Adrenal gland (tissue), 19 donors: ENCODE measurements around the gene KRT79. TPM values are rescaled to one million over a fixed set of nuclear protein-coding genes. Genes with fewer than 3 reads are reported as not detected.
A peak's percentile ranks its signal among the peaks of the same experiment; 100 is the strongest.
"Not testable (repeated sequence)": the region's sequence is repeated elsewhere in the genome, so short reads cannot be mapped to it uniquely, and the experiment has no call there.

ENCODE experiments used
- DNase-seq, 7 donors: peaks; one replicate each; pipeline ENCODE4 v3.0.0-alpha.2; 2019 to 2020
- H3K27ac ChIP-seq, 5 donors: fragments of 200-600 bp; sonication (generic) in 4 of 5; 1 replicate in 3 of 5; 2 replicates in 2 of 5; pipeline versions ENCODE4 v1.5.1 to v1.8.0; 2016 to 2020; ENCODE audit warnings: mild to moderate bottlenecking in 1 of 5
- H3K27me3 ChIP-seq: fragments of 200-600 bp; 2 replicates; pipeline ENCODE4 v1.8.0; 2021
- H3K36me3 ChIP-seq, 2 donors: fragments of 200-600 bp; replicated peaks in 1 of 2; 1 replicate in 1 of 2; 2 replicates in 1 of 2; pipeline versions ENCODE4 v1.5.1 to v1.8.0; 2018 to 2022
- H3K4me1 ChIP-seq, 2 donors: fragments of 200-600 bp; replicated peaks in 1 of 2; 1 replicate in 1 of 2; 2 replicates in 1 of 2; pipeline versions ENCODE4 v1.5.1 to v1.8.0; 2018 to 2021
- H3K4me3 ChIP-seq, 4 donors: fragments of 200-600 bp; sonication (generic) in 3 of 4; one replicate each; pipeline ENCODE4 v1.5.1; 2016 to 2018
- H3K9me3 ChIP-seq, 3 donors: fragments of 200-600 bp; sonication (generic) in 1 of 3; replicated peaks in 1 of 3; 1 replicate in 2 of 3; 2 replicates in 1 of 3; pipeline versions ENCODE4 v1.5.1 to v1.8.0; 2016 to 2021
- CTCF ChIP-seq, 6 experiments: fragments of 450-650 bp in 4 of 6; fragments of 200-600 bp in 2 of 6; sonication (generic) in 1 of 6; IDR thresholded peaks; 1 replicate in 5 of 6; 2 replicates in 1 of 6; pipeline versions ENCODE4 v1.5.1 to v1.8.0; 2016 to 2021; ENCODE audit warnings: antibody characterized with exemption in 6 of 6, mild to moderate bottlenecking in 2 of 6, moderate library complexity in 1 of 6
- POLR2A ChIP-seq, 2 donors: fragments of 450-650 bp; IDR thresholded peaks; one replicate each; pipeline ENCODE4 v1.6.1; 2017; ENCODE audit warnings: antibody characterized with exemption in 2 of 2, mild to moderate bottlenecking in 2 of 2, moderate library complexity in 1 of 2
- WGBS, 4 donors: extraction: QIAGEN DNeasy Blood & Tissue Kit in 2 of 4; methylation state at CpG; one replicate each; pipeline versions ENCODE4 v1.1.5 to v1.1.7; 2013 to 2017; 5-methylcytosine and 5-hydroxymethylcytosine counted together
- intact Hi-C, 2 donors: fragments of 100-400 bp; cut with DNase I; formaldehyde crosslinking; loops; one replicate each; pipeline versions ENCODE4 v1.14.1 to v1.15.0; 2022 to 2023
- long read RNA-seq, 10 donors: library from polyadenylated mRNA in 3 of 10; unstranded in 2 of 10; stranded (forward) in 1 of 10; transcript quantifications; one replicate each; pipeline ENCODE4 v2.0.0 and lab custom pipeline, GENCODE V29; 2021 to 2026
- polyA plus RNA-seq, 3 donors: library from polyadenylated mRNA; stranded (reverse); fragments of 200-250 nt in 2 of 3; fragments of 350-450 nt in 1 of 3; fragmentation: Illumina TruSeq in 1 of 3; extraction: RNeasy Lipid Tissue Mini Kit (QIAGEN cat#74804) in 1 of 3; gene quantifications; one replicate each; pipeline ENCODE4 v1.2.3, GENCODE V29; 2013 to 2014
- total RNA-seq, 9 donors: library from RNA; depleted of rRNA in 4 of 9; stranded (reverse); fragments of >200 nt in 4 of 9; fragments of 120-200 nt in 1 of 9; fragmentation: NEBNext Ultra II Directional in 1 of 9; extraction: Animal tissue kit (Norgen Biotek cat#: 25700) in 1 of 9; gene quantifications; one replicate each; pipeline versions ENCODE4 v1.1.0 to v1.2.4, GENCODE V29; 2013 to 2023
- donor health status: healthy with polysubstance abuse.
- donor health status: Bipolar disorder and iron deficiency.
- donor health status: DM: yes; HTN: yes; CAD: no.
- donor health status: DM: no; HTN: no; CAD: no.
- donor health status: DM: no; HTN: no; CAD: no.
- donor health status: DM: yes; HTN: yes; CAD: no.

The KRT79 gene
- total RNA-seq (not detected), polyA plus RNA-seq (under 1 TPM in 1 of 3 donors, not detected in 2; 0.24 TPM)
- long read RNA-seq, donor 1 = 0 reads
- long read RNA-seq, donor 2 = 0 reads
- long read RNA-seq, donor 3 = 0 reads
- long read RNA-seq, donor 4 = 0 reads
- long read RNA-seq, donor 5 = 0 reads
- long read RNA-seq, donor 6 = 0 reads
- long read RNA-seq, donor 7 = 0 reads
- long read RNA-seq, donor 8 = 0 reads
- long read RNA-seq, donor 9 = 0 reads
- long read RNA-seq, donor 10 = 0 reads

GRCh38 chr12:52833922-52834726 is at the start of gene KRT79:
Gene KRT79 (minus strand): TSS chr12:52834311. CDS start chr12:52834260, 51 bp downstream.
- no peak for DNase-seq
- H3K27ac ChIP-seq = no peak within 1 kb of the TSS
- H3K36me3 ChIP-seq = no peaks in the 10 kb centered on the region
- no peaks in the 10 kb centered on the region for H3K4me1 ChIP-seq
- peaks cover 21% of the 10 kb centered on the region for H3K27me3 ChIP-seq
- no peak for TF ChIP-seq CTCF (IDR thresholded peaks at IDR 0.05)
- TF ChIP-seq POLR2A (IDR thresholded peaks at IDR 0.05) = no peak
- 77 to 87% (median 83%) methylated on average over 13 to 22 of the region's 22 CpGs for whole genome bisulfite sequencing, 4 donors
- H3K4me3 ChIP-seq = no peak within 1 kb of the TSS
- no peaks in the 10 kb centered on the region for H3K9me3 ChIP-seq
- intact Hi-C loops = no loop called here

- H3K9me3 ChIP-seq, H3K27ac ChIP-seq, DNase-seq, H3K4me1 ChIP-seq, H3K27me3 ChIP-seq, H3K36me3 ChIP-seq, H3K4me3 ChIP-seq: not testable (repeated sequence)
- 32 to 64% (median 55%) methylated on average over 4 to 8 of the region's 8 CpGs for WGBS, 4 donors
- intact Hi-C loops = loop anchor here in 1 of 2 donors (5.0 kb wide), 1 partner anchor 298 kb away; no protein-coding TSS in a partner anchor
Observed at GRCh38 chr12:52880499-52880898, 46.4 kb upstream of the KRT79 start.

DNA sequence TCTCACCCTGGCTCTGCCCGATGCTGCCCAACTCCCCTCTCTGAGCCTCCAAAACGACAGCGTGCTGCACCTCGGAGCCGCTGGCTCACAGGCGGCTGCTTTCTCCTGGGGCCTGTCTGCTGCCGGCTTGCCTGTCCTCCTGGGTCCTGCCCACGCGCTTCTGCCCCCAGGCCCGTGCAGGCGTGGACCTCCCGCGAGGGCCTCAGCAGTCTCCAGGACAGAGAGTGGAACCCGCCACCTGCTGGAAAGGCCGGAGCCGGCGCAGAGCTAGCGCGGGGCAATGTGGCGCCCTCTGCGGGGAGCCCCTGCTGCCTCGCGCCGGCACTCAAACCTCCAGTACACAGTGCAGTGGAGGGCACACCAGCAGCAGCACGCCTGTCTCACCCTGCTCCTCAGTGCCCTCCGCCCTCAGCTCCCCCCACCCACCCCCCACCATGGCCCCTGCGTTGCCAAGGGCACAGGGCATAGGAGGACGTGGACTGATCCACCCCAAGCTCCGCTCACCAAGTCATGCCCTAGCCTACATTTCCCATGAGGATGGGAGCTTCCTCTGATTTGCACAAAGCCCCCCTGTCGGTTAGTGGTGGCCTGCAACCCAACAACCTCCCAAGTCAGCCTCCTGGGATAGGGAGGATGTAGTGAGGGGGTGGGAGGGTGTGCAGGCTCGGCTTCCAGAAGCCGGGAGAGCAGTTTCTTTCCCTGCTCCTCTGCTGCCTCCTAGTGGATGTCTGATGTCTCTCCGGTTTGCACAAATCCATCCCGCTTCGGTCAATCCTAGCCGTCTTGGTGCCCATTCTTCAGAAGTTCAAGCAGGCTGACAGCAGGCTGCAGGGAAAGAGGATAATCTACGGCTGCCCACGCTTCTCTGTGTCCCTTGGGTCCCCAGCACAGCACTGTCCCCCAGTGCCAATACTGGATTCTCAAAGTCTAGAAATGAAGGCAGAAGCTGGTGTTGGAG is 45.6 kb upstream of the KRT79 start:
- H3K36me3 ChIP-seq = no peaks in the 10 kb centered on the region
- no peaks in the 10 kb centered on the region for H3K27me3 ChIP-seq
- H3K27ac ChIP-seq = no peak overlapping the region
- peak overlapping the region in 1 of 4 donors; percentile 14 for H3K4me3 ChIP-seq
- TF ChIP-seq CTCF (IDR thresholded peaks at IDR 0.05) (peak; percentile 66 to 88 (median 74)), POLR2A (IDR thresholded peaks at IDR 0.05) (no peak)
- no peaks in the 10 kb centered on the region for H3K9me3 ChIP-seq
- DNase-seq = peak; percentile 76 to 86 (median 81)
- WGBS, 4 donors = 0 to 30% (median 7%) methylated on average over 8 to 38 of the region's 38 CpGs
- peaks cover 0 to under 1% of the 10 kb centered on the region in 2 donors for H3K4me1 ChIP-seq
- intact Hi-C loops = loop anchor here (5.0 to 10.0 kb wide), 3 partner anchors 297 to 735 kb away; no protein-coding TSS in a partner anchor

GRCh38 chr12:52878507-52879393 is 44.6 kb upstream of the KRT79 start:
- peaks cover 0 to 7% of the 10 kb centered on the region in 2 donors for H3K4me1 ChIP-seq
- 78 to 84% (median 80%) methylated on average over 12 to 17 of the region's 17 CpGs for WGBS, 4 donors
- intact Hi-C loops = loop anchor here (5.0 to 10.0 kb wide), 3 partner anchors 296 to 734 kb away; no protein-coding TSS in a partner anchor
- H3K4me3 ChIP-seq = no peak overlapping the region
- H3K27ac ChIP-seq = no peak overlapping the region
- TF ChIP-seq CTCF (IDR thresholded peaks at IDR 0.05) (no peak), POLR2A (IDR thresholded peaks at IDR 0.05) (no peak)
- H3K9me3 ChIP-seq = no peaks in the 10 kb centered on the region
- no peaks in the 10 kb centered on the region for H3K36me3 ChIP-seq
- no peak for DNase-seq
- no peaks in the 10 kb centered on the region for H3K27me3 ChIP-seq
